Right hindlimb (tissue), 1 donor: Measurements from ENCODE around the gene ADORA1.
A peak's percentile ranks its signal among the peaks of the same experiment; 100 is the strongest.

Experiments
- DNase-seq: peaks from one replicate; pipeline ENCODE4 v3.0.0-alpha.2; 2018

ADORA1 gene

GRCh38 chr1:203095061-203095690 is 32.4 kb upstream of the ADORA1 start:
- DNase-seq = no peak

DNA sequence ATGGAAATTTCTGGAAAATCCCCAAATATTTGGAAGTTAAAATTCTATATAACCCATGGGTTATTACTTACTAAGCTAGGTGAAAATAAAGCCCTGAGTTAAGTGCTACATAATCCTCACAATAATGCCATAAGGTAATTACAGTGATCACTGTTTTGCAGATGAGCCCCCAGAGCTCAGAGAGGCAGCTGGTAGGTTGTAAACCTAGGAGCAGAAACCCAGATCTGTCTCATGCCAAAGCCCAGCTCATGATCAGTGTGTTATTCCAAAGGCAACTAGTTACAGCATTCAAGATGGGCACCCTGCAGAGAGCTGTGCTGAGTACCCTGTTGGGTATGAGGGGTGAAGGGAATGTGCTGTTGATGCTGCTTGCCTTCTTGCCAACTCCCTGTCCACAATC is 31.0 kb upstream of the ADORA1 start:
- DNase-seq = no peak

GRCh38 chr1:203097001-203097400 is 30.5 kb upstream of the ADORA1 start:
- DNase-seq = no peak

DNA sequence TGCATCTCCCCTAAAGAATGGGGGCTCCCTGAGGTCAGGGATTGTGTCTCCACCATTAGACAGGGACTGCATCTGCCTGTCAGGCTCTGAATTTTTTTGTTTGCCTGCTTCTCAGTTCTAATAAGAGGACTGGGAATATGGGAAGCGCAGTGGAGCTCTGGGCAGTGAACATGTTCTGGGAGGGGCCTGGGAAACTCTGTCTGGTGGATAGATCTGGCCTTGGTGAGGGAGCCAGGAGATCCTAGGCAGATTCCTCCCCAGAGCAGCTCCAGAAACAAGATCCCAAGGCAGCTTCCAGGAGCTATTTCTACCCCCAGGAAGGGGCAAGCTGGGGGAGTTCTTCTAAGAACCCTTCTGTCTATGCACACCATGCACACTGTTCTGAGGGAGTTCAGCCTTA is 29.1 kb upstream of the ADORA1 start:
- no peak for DNase-seq

DNA sequence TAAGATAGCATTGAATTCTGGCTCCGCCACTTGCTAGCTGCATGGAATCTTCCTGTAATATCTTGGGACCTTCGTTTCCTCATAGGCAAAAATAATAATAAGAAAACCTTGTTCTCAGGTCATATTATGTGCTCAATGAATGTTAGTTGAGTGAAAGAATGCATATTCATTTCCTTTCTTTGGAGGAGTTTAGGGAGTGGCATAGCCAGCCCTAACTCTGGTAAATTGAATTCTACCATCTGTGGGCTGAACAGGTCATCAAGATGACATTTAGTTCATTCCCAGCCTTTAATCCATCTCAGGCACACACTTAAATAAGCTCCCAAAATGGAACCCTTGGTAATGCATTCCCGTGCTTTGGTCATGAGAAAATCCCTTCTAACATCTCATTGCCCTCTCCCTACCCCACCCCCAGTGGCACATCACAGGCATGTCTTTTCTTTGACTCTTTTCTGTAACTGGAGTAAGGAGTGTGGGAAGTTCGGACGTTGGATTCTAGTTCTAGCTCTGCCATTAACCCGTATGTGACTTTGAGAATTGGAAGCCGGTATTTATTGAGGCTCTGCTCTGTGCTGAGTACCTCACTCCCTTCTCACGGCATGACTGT is 28.5 kb upstream of the ADORA1 start:
- no peak for DNase-seq

DNA sequence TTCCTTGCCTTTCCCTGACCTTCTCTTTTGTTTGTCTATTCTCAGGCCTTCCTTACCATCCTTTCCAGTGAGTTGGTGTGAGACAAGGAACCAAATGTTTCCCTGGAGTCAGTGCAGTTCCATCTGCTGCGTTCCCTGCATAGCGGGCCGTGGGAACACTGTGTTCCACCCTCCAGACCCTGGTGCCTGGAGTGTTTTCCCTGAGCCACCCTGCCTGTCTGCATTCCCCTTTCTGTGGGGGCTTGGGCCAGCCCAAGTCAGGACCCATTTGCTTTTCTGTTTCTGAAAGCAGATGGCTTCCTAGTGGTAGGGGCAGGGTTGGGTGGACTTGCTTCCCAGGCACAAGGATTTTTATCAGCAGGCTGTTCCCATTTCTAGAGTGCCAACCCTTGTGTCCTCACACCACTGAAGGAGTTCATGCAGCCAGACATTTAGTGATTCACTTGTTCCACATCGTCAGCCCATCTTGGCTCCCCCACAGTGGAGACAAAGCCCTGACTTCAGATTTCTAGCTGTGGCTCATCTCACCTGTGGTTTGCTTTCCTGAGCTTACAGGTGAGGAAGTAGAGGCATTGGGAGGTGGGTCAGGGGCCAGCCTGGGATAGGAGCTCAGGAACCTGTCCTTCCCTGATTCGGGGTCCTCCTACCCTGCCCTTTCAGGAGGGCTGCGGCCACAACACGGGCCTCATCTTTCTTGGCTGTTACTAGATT is 27.6 kb upstream of the ADORA1 start:
- no peak for DNase-seq

DNA sequence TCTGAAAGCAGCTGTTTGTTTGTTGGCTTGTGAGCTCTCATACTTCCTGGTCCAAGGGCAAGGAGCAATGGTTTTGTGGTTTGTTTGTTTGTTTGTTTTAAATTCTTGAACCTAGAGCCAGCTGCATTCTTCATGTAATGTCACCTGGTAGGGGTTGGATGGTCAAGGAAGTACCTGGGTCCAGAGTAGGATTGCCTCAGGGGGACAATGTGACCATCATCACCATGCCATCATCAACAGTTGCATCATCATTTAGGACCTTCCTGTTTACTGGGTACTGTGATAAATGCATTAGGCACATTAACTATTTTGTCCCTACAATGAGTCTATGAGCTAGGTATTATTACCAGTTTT is 27.0 kb upstream of the ADORA1 start:
- DNase-seq = no peak

DNA sequence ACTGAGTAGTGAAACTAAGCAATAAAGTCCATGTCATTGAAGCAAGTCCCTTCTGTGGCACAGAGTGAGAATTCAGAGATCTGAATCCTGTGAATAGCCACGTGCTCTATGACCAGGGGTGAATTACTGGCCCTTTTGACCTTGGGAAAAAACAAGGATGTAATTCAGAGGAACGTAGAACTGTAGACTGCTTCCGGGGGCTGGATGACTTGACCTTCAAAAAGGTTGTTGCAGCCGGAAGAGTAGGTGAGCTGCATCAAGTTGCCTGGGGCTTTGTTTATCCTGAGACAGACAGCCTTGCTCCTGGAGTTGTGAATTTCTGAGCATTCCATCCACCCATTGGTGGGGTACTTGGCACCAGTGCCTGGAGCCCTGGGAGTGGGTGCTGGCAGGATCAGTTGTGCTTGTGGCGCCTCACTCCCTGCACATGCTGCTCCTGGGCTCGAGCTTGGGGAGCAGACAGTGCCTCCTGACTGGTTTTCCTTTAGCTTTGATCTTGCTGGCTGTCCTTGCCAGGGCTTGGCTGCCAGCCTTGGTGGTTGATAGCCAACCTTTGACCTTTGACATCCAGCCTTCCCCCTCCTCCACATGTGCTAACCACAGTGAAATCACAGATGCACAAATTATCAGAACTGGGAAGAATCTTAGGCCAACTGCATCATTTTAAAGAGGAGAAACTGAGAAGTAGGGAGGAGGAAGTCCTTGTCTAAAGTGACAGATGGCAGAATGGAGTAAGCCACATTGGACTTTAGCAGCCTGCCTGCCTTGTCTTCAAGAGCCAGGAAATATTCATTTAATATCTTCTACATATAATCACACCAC is 25.5 kb upstream of the ADORA1 start:
- DNase-seq = no peak

- no peak for DNase-seq
These were observed 24.3 kb upstream of the ADORA1 start for GRCh38 chr1:203103216-203103615.

- DNase-seq = no peak
These were observed 23.6 kb upstream of the ADORA1 start for GRCh38 chr1:203103829-203104495.

GRCh38 chr1:203104789-203105390 is 22.6 kb upstream of the ADORA1 start:
- DNase-seq = no peak

DNA sequence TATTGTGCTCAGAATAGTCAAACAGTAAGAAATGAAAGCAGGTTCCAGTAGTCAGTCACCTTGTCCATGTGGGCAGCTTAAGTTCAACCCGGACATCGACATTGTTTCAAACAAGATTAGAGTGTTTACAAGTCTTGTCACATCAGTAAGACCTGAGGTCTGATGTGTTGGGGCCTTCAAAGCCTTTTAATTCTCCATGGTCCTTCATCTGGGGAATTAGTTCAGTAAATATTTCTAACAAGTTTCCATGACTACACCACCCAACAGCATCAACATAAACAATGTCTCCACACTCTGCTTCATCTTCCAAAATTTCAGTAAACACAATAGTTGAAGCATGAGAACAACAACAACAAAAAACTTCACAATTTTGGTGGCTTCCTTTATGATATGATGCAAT is 15.1 kb upstream of the ADORA1 start:
- no peak for DNase-seq

DNA sequence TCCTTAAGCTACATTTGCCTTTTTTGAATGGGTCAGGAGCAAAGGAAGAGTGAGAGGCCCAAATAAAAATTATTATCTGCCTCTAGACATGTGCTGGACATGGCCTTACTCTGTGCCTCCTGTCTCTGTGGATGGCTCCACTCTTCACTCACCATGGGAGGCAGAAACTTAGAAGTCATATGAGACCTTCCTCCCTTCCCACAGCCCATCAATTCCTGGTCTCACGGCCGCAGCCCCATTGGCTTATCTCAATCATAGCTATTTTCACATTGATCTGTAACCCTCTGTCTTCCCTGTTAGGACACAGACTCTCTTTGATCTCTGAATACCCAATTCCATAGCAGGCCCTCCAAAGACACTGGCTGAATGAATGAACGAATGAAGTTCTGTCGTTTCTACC is 14.2 kb upstream of the ADORA1 start:
- DNase-seq = no peak

DNA sequence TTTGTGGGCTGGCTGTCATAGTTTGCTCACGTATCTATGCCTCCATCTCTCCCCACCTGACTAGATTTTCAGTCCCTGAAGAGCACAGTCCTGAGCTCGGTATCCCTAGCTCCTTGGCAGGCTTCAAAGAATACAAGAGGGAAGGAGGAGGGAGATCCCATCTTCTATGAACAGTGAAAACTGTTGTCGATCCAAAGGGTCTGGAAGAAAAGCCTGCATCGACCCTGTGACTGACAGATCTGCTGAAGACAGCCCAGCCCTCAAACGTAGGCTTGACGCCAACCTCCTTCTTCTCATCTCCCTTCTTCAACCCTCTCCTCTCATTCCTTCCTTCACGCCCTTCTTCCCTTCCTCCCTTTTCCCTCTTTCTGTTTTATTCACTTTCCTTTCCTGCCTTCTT is 13.3 kb upstream of the ADORA1 start:
- DNase-seq = no peak

GRCh38 chr1:203116091-203116820 is 11.3 kb upstream of the ADORA1 start:
- DNase-seq = peak; percentile 77

GRCh38 chr1:203117611-203118575 is 9.6 kb upstream of the ADORA1 start:
- DNase-seq = peak; percentile 84

DNA sequence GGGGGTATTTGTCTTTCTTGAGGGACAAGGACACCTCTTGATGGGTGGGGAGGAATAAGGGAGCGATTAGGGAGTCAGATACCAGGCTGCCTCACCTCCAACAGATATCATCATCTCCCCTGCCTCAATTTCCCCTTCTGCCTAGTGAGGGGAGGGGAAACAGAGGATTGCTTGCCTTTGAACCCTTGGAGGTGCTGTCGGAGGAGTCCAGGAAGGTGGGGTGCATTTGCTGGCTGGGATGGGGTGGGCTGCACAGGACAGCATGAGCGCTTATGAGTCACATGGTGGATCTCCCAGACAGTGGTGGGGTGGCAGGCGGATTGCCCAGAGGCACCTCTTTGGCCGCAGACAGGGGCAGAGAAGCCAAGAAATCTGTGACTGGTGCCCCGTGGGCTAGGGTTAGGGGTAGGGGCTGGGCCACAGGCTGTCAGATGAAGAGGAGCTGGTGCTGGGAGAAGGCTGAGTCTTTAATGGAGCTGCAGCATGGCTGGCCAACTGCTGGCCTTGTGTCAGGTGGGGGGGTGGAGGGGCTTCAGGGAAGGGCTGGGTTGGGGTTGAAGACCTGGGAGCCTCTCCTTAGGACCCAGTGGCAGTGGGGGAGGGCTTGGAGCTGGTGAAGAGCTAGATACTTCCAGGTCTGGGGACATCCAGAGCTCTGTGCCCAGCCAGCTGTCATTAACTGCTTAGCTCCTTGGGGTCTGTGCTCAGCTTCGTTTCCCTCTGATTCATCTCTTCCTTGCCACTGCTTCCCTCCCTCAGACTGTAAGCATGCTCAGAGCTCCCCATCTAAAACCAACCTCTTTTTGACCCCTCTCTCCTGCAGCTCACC is 7.0 kb upstream of the ADORA1 start:
- DNase-seq = no peak

GRCh38 chr1:203121186-203122015 is 6.1 kb upstream of the ADORA1 start:
- DNase-seq = no peak

GRCh38 chr1:203122159-203122558 is 5.4 kb upstream of the ADORA1 start:
- DNase-seq = no peak
